Measurements from ENCODE around the gene FRMD4A. TPM values are rescaled to one million over a fixed set of nuclear protein-coding genes. Genes with fewer than 3 reads are reported as not detected.

FRMD4A gene
- total RNA-seq, 4 donors from 2014 or later, result 27.5 to 40.4 (median 33.0) TPM

GRCh38 chr10:14312014-14312413 is 18.7 kb downstream of the FRMD4A start:
- no peak for TF ChIP-seq CTCF (IDR thresholded peaks at IDR 0.05)
- TF ChIP-seq POLR2A (IDR thresholded peaks at IDR 0.05), result no peak
- intact Hi-C loops (cut with DNase I; ENCODE audit: low total_unique reads), result no loop called here
- no peak overlapping the region for H3K4me3 ChIP-seq (ENCODE audit: low read depth, poor library complexity, severe bottlenecking)
- no peak for DNase-seq (ENCODE audit: low spot score in 2 of 2)
- WGBS, 2 donors, result 86 to 87% methylated on average over 4 of the region's 4 CpGs

- WGBS, 2 donors, result 85 to 87% methylated on average over 6 of the region's 6 CpGs
Observed at GRCh38 chr10:14311206-14311957, 19.3 kb downstream of the FRMD4A start.

GRCh38 chr10:14309593-14309992 is 21.1 kb downstream of the FRMD4A start:
- WGBS, 2 donors, result 64 to 66% methylated on average over 10 of the region's 10 CpGs
- no peak for TF ChIP-seq POLR2A (IDR thresholded peaks at IDR 0.05)
- TF ChIP-seq CTCF (IDR thresholded peaks at IDR 0.05), result no peak
- no peak for DNase-seq (ENCODE audit: low spot score in 2 of 2)
- H3K4me3 ChIP-seq (ENCODE audit: low read depth, poor library complexity, severe bottlenecking), result no peak overlapping the region
- intact Hi-C loops (cut with DNase I; ENCODE audit: low total_unique reads), result no loop called here

More at GRCh38 chr10:14311206-14311957, 19.3 kb downstream of the FRMD4A start:
- H3K4me3 ChIP-seq (ENCODE audit: low read depth, poor library complexity, severe bottlenecking), result no peak overlapping the region
- TF ChIP-seq POLR2A (IDR thresholded peaks at IDR 0.05), result no peak
- TF ChIP-seq CTCF (IDR thresholded peaks at IDR 0.05), result no peak
- DNase-seq (ENCODE audit: low spot score in 2 of 2), result no peak
- intact Hi-C loops (cut with DNase I; ENCODE audit: low total_unique reads), result no loop called here

- no peak overlapping the region for H3K4me3 ChIP-seq (ENCODE audit: low read depth, poor library complexity, severe bottlenecking)
- DNase-seq (ENCODE audit: low spot score in 2 of 2), result no peak
- 66 to 67% methylated on average over 5 of the region's 5 CpGs for WGBS, 2 donors
- TF ChIP-seq POLR2A (IDR thresholded peaks at IDR 0.05), result no peak
- TF ChIP-seq CTCF (IDR thresholded peaks at IDR 0.05), result no peak
- intact Hi-C loops (cut with DNase I; ENCODE audit: low total_unique reads), result no loop called here
Observed at GRCh38 chr10:14306190-14306589, 24.5 kb downstream of the FRMD4A start.

DNA sequence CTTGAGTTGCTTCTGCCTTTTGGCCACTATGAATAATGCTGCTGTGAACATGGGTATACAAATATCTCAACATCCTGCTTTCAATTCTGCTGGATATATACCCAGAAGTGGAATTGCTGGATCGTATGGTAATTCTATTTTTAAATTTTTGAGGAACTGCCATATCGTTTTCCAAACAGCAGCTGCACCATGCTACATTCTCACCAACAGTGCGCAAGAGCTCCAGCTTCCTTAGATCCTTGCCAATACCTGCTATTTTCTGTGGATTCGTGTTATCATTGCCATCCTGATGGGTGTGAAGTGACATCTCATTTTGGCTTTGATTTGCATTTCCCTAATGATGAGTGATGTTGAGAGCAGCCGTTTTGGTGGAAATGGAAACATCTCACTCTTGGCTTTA is 26.7 kb downstream of the FRMD4A start:
- intact Hi-C loops (cut with DNase I; ENCODE audit: low total_unique reads), result no loop called here
- WGBS, 2 donors, result 51 to 52% methylated on average over 5 of the region's 5 CpGs
- TF ChIP-seq POLR2A (IDR thresholded peaks at IDR 0.05), result no peak
- no peak for TF ChIP-seq CTCF (IDR thresholded peaks at IDR 0.05)
- no peak for DNase-seq (ENCODE audit: low spot score in 2 of 2)
- H3K4me3 ChIP-seq (ENCODE audit: low read depth, poor library complexity, severe bottlenecking), result no peak overlapping the region

DNA sequence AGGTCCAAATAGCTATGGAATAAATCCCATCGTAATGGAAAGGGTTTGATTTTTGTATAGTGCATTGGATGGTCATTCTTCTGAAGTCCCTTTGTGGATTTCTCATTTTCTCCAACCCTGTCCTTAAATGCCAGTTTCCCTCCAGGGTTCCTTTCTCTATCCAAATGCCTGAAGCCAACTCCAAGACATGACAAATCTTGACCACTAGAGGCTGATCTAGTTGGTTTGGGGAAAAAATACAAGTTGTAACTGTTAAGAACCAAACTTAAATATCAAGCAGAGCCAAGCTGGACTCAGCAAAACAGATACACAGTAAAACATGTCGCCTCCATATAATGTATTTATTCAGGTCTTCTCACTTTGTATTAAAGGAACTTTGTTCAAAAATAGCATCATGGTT is 28.7 kb downstream of the FRMD4A start:
- TF ChIP-seq POLR2A (IDR thresholded peaks at IDR 0.05) (no peak), CTCF (IDR thresholded peaks at IDR 0.05) (no peak)
- intact Hi-C loops (cut with DNase I; ENCODE audit: low total_unique reads), result no loop called here
- H3K4me3 ChIP-seq (ENCODE audit: low read depth, poor library complexity, severe bottlenecking), result no peak overlapping the region
- WGBS, 2 donors, result 60 to 69% methylated on average over 2 of the region's 2 CpGs
- no peak for DNase-seq (ENCODE audit: low spot score in 2 of 2)
